Glutamatergic neuron (in vitro differentiated cells): Measurements from ENCODE around the gene EFEMP2. TPM values are rescaled to one million over a fixed set of nuclear protein-coding genes. Genes with fewer than 3 reads are reported as not detected.

Source experiments
- DNase-seq: peaks from one replicate; pipeline ENCODE4 v3.0.0; 2022
- H3K27ac Mint-ChIP-seq: one replicate; pipeline ENCODE4 v1.8.0; 2020; ENCODE audit warnings: mild to moderate bottlenecking, mixed read lengths, inconsistent platforms; ENCODE audit not compliant: unreplicated experiment
- H3K27me3 Mint-ChIP-seq: one replicate; pipeline ENCODE4 v1.8.0; 2020; ENCODE audit warnings: mild to moderate bottlenecking, moderate library complexity, mixed read lengths, inconsistent platforms; ENCODE audit not compliant: unreplicated experiment
- H3K36me3 Mint-ChIP-seq: one replicate; pipeline ENCODE4 v1.8.0; 2020; ENCODE audit warnings: mild to moderate bottlenecking, mixed read lengths, inconsistent platforms; ENCODE audit not compliant: unreplicated experiment
- H3K4me1 Mint-ChIP-seq: one replicate; pipeline ENCODE4 v1.8.0; 2020; ENCODE audit warnings: mild to moderate bottlenecking, low read depth, mixed read lengths, inconsistent platforms; ENCODE audit not compliant: unreplicated experiment
- H3K4me3 Mint-ChIP-seq: one replicate; pipeline ENCODE4 v1.8.0; 2020; ENCODE audit warnings: mild to moderate bottlenecking, mixed read lengths, inconsistent platforms; ENCODE audit not compliant: unreplicated experiment
- H3K9me3 Mint-ChIP-seq: one replicate; pipeline ENCODE4 v1.8.0; 2020; ENCODE audit warnings: mild to moderate bottlenecking, moderate library complexity, mixed read lengths, inconsistent platforms; ENCODE audit not compliant: unreplicated experiment
- CTCF ChIP-seq: fragments of 200-600 bp; sonication (generic); IDR thresholded peaks from one replicate; pipeline ENCODE4 v1.5.0; 2021; ENCODE audit not compliant: partially characterized antibody, unreplicated experiment
- total RNA-seq: library from RNA; stranded (reverse); fragmentation: NEBNext Ultra II Directional; extraction: Animal tissue kit (Norgen Biotek cat#: 25700); gene quantifications from one replicate; pipeline ENCODE4 v1.2.1, GENCODE V29; 2021; ENCODE audit not compliant: unreplicated experiment

The EFEMP2 gene
- total RNA-seq, 1 donor from 2014 or later: 16.3 TPM

- Mint-ChIP-seq H3K4me1 (peaks cover 27% of the 10 kb centered on the region), H3K27me3 (peaks cover 18% of the 10 kb centered on the region), H3K27ac (peak overlapping the region; percentile 98), H3K4me3 (peak overlapping the region; percentile 97), H3K36me3 (no peaks in the 10 kb centered on the region), H3K9me3 (peaks cover 26% of the 10 kb centered on the region)
- no peak for DNase-seq
- TF ChIP-seq CTCF: no peak
Measured at GRCh38 chr11:65886826-65887722, 14.5 kb upstream of the EFEMP2 start.

- peaks cover 26% of the 10 kb centered on the region for H3K9me3 Mint-ChIP-seq
- no peaks in the 10 kb centered on the region for H3K36me3 Mint-ChIP-seq
- H3K4me1 Mint-ChIP-seq: peaks cover 26% of the 10 kb centered on the region
- no peak overlapping the region for H3K27ac Mint-ChIP-seq
- peak overlapping the region; percentile 97 for H3K4me3 Mint-ChIP-seq
- peaks cover 18% of the 10 kb centered on the region for H3K27me3 Mint-ChIP-seq
- TF ChIP-seq CTCF: no peak
- DNase-seq: no peak
Measured at GRCh38 chr11:65885808-65886536, 13.4 kb upstream of the EFEMP2 start.

GRCh38 chr11:65885231-65885630, 12.6 kb upstream of the EFEMP2 start:
- H3K36me3 Mint-ChIP-seq: no peaks in the 10 kb centered on the region
- peaks cover 25% of the 10 kb centered on the region for H3K4me1 Mint-ChIP-seq
- TF ChIP-seq CTCF: no peak
- peak overlapping the region; percentile 55 for H3K27ac Mint-ChIP-seq
- peak overlapping the region; percentile 25 for H3K4me3 Mint-ChIP-seq
- DNase-seq: no peak
- H3K9me3 Mint-ChIP-seq: peaks cover 26% of the 10 kb centered on the region
- peaks cover 17% of the 10 kb centered on the region for H3K27me3 Mint-ChIP-seq

- Mint-ChIP-seq H3K36me3 (no peaks in the 10 kb centered on the region), H3K27me3 (peaks cover 12% of the 10 kb centered on the region), H3K9me3 (peaks cover 22% of the 10 kb centered on the region), H3K27ac (peak overlapping the region; percentile 95), H3K4me3 (peak overlapping the region; percentile 76), H3K4me1 (peaks cover 20% of the 10 kb centered on the region)
- peak; percentile 97 for TF ChIP-seq CTCF
- peak; percentile 88 for DNase-seq
Measured at GRCh38 chr11:65884716-65885092, 12.1 kb upstream of the EFEMP2 start.
